Thyroid gland (tissue), 4 donors: ENCODE results near the gene PADI2.

ENCODE experiments used
- POLR2A ChIP-seq, 2 donors: fragments of 450-650 bp; IDR thresholded peaks; one replicate each; pipeline ENCODE4 v1.6.1; 2017; ENCODE audit warnings: antibody characterized with exemption in 2 of 2, mild to moderate bottlenecking in 2 of 2, moderate library complexity in 1 of 2
- TF ChIP-seq, protein P1 (sequence below), 6 experiments: fragments of 200-600 bp in 3 of 6; fragments of 450-650 bp in 3 of 6; sonication (generic) in 3 of 6; IDR thresholded peaks; one replicate each; pipeline ENCODE4 v1.5.1; 2016 to 2019; ENCODE audit warnings: antibody characterized with exemption in 6 of 6, mild to moderate bottlenecking in 2 of 6, inconsistent platforms in 1 of 6, moderate library complexity in 1 of 6

- TF ChIP-seq, protein P1, sequence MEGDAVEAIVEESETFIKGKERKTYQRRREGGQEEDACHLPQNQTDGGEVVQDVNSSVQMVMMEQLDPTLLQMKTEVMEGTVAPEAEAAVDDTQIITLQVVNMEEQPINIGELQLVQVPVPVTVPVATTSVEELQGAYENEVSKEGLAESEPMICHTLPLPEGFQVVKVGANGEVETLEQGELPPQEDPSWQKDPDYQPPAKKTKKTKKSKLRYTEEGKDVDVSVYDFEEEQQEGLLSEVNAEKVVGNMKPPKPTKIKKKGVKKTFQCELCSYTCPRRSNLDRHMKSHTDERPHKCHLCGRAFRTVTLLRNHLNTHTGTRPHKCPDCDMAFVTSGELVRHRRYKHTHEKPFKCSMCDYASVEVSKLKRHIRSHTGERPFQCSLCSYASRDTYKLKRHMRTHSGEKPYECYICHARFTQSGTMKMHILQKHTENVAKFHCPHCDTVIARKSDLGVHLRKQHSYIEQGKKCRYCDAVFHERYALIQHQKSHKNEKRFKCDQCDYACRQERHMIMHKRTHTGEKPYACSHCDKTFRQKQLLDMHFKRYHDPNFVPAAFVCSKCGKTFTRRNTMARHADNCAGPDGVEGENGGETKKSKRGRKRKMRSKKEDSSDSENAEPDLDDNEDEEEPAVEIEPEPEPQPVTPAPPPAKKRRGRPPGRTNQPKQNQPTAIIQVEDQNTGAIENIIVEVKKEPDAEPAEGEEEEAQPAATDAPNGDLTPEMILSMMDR (IDR thresholded peaks at IDR 0.05), result no peak
- TF ChIP-seq POLR2A (IDR thresholded peaks at IDR 0.05), result no peak
These were observed 22.1 kb downstream of the PADI2 start for GRCh38 chr1:17097147-17097546.
